Keratinocyte (primary cell): ENCODE data around the gene TRMT1. TPM values are rescaled to one million over a fixed set of nuclear protein-coding genes. Genes with fewer than 3 reads are reported as not detected.

Experiments
- DNase-seq: peaks from one replicate; pipeline ENCODE4 v3.0.0-alpha.2; 2011; ENCODE audit warnings: low read depth, missing footprints, low spot score
- FAIRE-seq: peaks from 2 replicates; lab custom pipeline; 2011; peaks lifted over from hg19 to GRCh38; lab: Jason Lieb, UNC
- H2AFZ ChIP-seq: 2 replicates; pipeline ENCODE4 v1.6.0; 2012; ENCODE audit warnings: low read length, control low read depth, inconsistent platforms; ENCODE audit not compliant: control insufficient read depth
- H3K27ac ChIP-seq: 2 replicates; pipeline ENCODE4 v1.5.1; 2011; ENCODE audit warnings: low read length; ENCODE audit not compliant: control insufficient read depth, insufficient read depth
- H3K27me3 ChIP-seq: 3 replicates; pipeline ENCODE4 v1.6.0; 2011; ENCODE audit warnings: low read length; ENCODE audit not compliant: control insufficient read depth, insufficient read depth; ENCODE audit errors: extremely low read depth
- H3K36me3 ChIP-seq, 2 experiments: 2 replicates in 1 of 2; 3 replicates in 1 of 2; pipeline ENCODE4 v1.5.1; 2011; ENCODE audit warnings: low read length in 2 of 2, mild to moderate bottlenecking in 1 of 2; ENCODE audit not compliant: control insufficient read depth in 2 of 2, insufficient read depth in 2 of 2; ENCODE audit errors: extremely low read depth in 1 of 2
- H3K4me1 ChIP-seq: 3 replicates; pipeline ENCODE4 v1.5.1; 2011; ENCODE audit warnings: low read length; ENCODE audit not compliant: control insufficient read depth, insufficient read depth; ENCODE audit errors: extremely low read depth
- H3K4me2 ChIP-seq: 3 replicates; pipeline ENCODE4 v1.6.0; 2011; ENCODE audit warnings: low read depth, low read length; ENCODE audit not compliant: control insufficient read depth, insufficient read depth; ENCODE audit errors: extremely low read depth
- H3K4me3 ChIP-seq, 3 experiments: fragments of 200-600 bp in 1 of 3; sonication (generic) in 1 of 3; 2 replicates in 2 of 3; 3 replicates in 1 of 3; pipeline ENCODE4 v1.5.1; 2011 to 2016; ENCODE audit warnings: low read length in 3 of 3, mild to moderate bottlenecking in 3 of 3, control low read depth in 2 of 3, inconsistent platforms in 1 of 3, low read depth in 1 of 3, mixed read lengths in 1 of 3, mixed run types in 1 of 3, moderate library complexity in 1 of 3; ENCODE audit not compliant: control insufficient read depth in 2 of 3, insufficient read depth in 2 of 3; ENCODE audit errors: extremely low read depth in 1 of 3
- H3K79me2 ChIP-seq: 2 replicates; pipeline ENCODE4 v1.6.0; 2012; ENCODE audit warnings: low read length; ENCODE audit not compliant: control insufficient read depth, insufficient read depth
- H3K9ac ChIP-seq: 3 replicates; pipeline ENCODE4 v1.6.0; 2011; ENCODE audit warnings: low read length; ENCODE audit not compliant: control insufficient read depth, insufficient read depth; ENCODE audit errors: extremely low read depth
- H3K9me1 ChIP-seq: 3 replicates; pipeline ENCODE4 v1.6.0; 2011; ENCODE audit warnings: low read length; ENCODE audit not compliant: control insufficient read depth, insufficient read depth; ENCODE audit errors: extremely low read depth
- H3K9me3 ChIP-seq: 2 replicates; pipeline ENCODE4 v1.5.1; 2012; ENCODE audit warnings: low read depth, low read length; ENCODE audit not compliant: control insufficient read depth
- H4K20me1 ChIP-seq: 3 replicates; pipeline ENCODE4 v1.6.0; 2011; ENCODE audit warnings: low read length; ENCODE audit not compliant: control insufficient read depth, insufficient read depth; ENCODE audit errors: extremely low read depth
- CTCF ChIP-seq, 3 experiments: IDR thresholded peaks in 1 of 3; conservative IDR thresholded peaks in 1 of 3; optimal IDR thresholded peaks in 1 of 3; 2 replicates in 2 of 3; 3 replicates in 1 of 3; pipeline versions ENCODE3 to v1.5.1; 2011; ENCODE audit warnings: low read length in 3 of 3, mild to moderate bottlenecking in 3 of 3, moderate library complexity in 2 of 3, control low read depth in 1 of 3, inconsistent platforms in 1 of 3; ENCODE audit not compliant: insufficient read depth in 2 of 3; ENCODE audit errors: extremely low read depth in 1 of 3
- EZH2 ChIP-seq: IDR thresholded peaks from one replicate; pipeline ENCODE4 v1.6.1; 2012; ENCODE audit warnings: inconsistent platforms, mild to moderate bottlenecking, low read length, moderate library complexity
- dilution Hi-C: fragments of 300-500 bp; cut with MboI; formaldehyde crosslinking; loops from one replicate; pipeline ENCODE4 v1.7.0; 2020; ENCODE audit warnings: low sequenced_read_pairs; ENCODE audit not compliant: extremely low pct_ligation_motif_present
- polyA plus RNA-seq, 5 experiments: library from polyadenylated mRNA; depleted of rRNA in 3 of 5; stranded (reverse) in 3 of 5; stranded (forward) in 1 of 5; unstranded in 1 of 5; fragments of >200 nt; gene quantifications; 1 replicate in 1 of 5; 2 replicates in 3 of 5; 3 replicates in 1 of 5; pipeline versions ENCODE4 v1.2.1 to v1.2.3, GENCODE V29; 2011 to 2012; ENCODE audit warnings: missing spikeins in 2 of 5, low read depth in 1 of 5, low replicate concordance in 1 of 5

The TRMT1 gene
- polyA plus RNA-seq, 1 donor (not counting 4 experiments of a cell fraction or from before 2014, with no cell fraction given), result 30.9 TPM

- FAIRE-seq, result no peak
- Histone ChIP-seq H3K4me2 (no peak overlapping the region), H3K9ac (no peak overlapping the region), H3K9me1 (no peaks in the 10 kb centered on the region), H3K36me3 (peaks cover 0 to 2% of the 10 kb centered on the region in 2 experiments), H3K27ac (no peak overlapping the region), H4K20me1 (no peaks in the 10 kb centered on the region), H3K79me2 (peaks cover 34% of the 10 kb centered on the region), H2AFZ (no peak overlapping the region), H3K4me3 (no peak overlapping the region), H3K4me1 (peaks cover 20% of the 10 kb centered on the region), H3K9me3 (no peaks in the 10 kb centered on the region), H3K27me3 (no peaks in the 10 kb centered on the region)
- TF ChIP-seq EZH2, result no peak
- no peak for TF ChIP-seq CTCF (optimal IDR thresholded peaks at IDR 0.05 in 1 of 3, IDR thresholded peaks at IDR 0.05 in 1 of 3, conservative IDR thresholded peaks at IDR 0.05 in 1 of 3; ENCODE audit: extremely low read depth in 1 of 3, insufficient read depth in 2 of 3, low read length in 3 of 3)
- dilution Hi-C loops, result no loop called here
- no peak for DNase-seq
These were observed 52.4 kb downstream of the TRMT1 start for GRCh38 chr19:13064092-13064489.

GRCh38 chr19:13063461-13064091 is 53.0 kb downstream of the TRMT1 start:
- dilution Hi-C loops, result no loop called here

More at GRCh38 chr19:13063461-13064091, 53.0 kb downstream of the TRMT1 start:
- Histone ChIP-seq H3K27ac (no peak overlapping the region), H2AFZ (no peak overlapping the region), H3K27me3 (no peaks in the 10 kb centered on the region), H3K4me1 (peaks cover 20% of the 10 kb centered on the region), H3K79me2 (peaks cover 34% of the 10 kb centered on the region), H3K9me1 (no peaks in the 10 kb centered on the region), H3K4me2 (no peak overlapping the region), H3K4me3 (no peak overlapping the region), H4K20me1 (no peaks in the 10 kb centered on the region), H3K36me3 (peaks cover 0 to 2% of the 10 kb centered on the region in 2 experiments), H3K9me3 (no peaks in the 10 kb centered on the region), H3K9ac (no peak overlapping the region)
- no peak for TF ChIP-seq CTCF (optimal IDR thresholded peaks at IDR 0.05 in 1 of 3, IDR thresholded peaks at IDR 0.05 in 1 of 3, conservative IDR thresholded peaks at IDR 0.05 in 1 of 3; ENCODE audit: extremely low read depth in 1 of 3, insufficient read depth in 2 of 3, low read length in 3 of 3)
- TF ChIP-seq EZH2, result no peak
- FAIRE-seq (no peak), DNase-seq (no peak)
